Measurements from ENCODE around the gene ODAD4.

The ODAD4 gene

DNA sequence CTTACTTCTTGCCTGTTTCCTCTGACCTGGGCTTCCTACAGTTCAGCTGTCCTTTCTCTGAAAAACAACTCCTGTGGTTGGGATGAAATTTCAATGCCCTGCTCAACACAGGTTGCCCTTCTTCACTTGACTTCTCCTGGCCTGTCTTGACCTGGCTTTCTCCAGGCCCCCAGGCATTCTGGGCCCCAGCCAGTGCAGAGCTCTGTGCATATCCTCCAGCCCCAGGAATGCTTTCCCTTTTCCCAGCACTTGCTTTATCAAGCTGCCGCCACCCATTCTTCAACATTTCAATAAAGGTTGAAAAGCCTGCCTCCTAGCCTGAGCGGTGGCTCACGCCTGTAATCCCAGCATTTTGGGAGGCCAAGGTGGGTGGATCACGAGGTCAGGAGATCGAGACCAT, 10.8 kb downstream of the ODAD4 start:
- no peak for DNase-seq (ENCODE audit: low read depth in 3 of 3)

DNA sequence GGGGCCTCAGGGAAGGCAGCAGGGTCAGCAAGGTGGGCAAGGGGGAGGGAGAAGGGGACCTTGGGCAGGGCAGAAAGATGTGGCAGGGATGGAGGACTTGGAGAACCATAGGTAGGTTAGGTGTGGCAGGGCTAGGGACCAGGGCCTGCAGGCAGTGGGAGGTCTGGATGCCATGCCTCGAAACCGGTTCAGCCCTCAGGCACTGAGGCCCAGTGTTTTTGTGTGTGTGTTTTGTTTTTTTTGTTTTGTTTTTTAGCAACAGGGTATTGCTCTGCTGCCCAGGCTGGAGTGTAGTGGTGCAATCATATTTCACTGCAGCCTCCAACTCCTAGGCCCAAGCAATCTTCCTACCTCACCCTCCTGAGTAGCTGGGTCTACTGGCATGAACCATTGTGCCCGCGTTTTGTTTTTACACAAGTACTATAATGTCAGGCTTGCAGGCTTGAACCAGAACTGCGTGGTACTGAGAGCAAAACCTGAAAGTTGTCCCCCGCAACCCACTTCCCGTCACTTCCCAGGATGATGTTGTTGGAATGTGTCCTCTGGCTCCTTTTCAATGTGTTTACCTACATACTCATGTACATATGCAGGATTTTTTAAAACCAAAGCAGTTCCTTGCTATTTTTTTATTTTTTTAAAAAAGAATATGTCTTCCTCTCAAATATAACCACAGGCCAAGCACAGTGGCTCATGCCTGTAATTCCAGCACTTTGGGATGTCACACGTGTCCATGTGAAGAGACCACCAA, 12.4 kb downstream of the ODAD4 start:
- DNase-seq (ENCODE audit: low read depth in 3 of 3): no peak

DNA sequence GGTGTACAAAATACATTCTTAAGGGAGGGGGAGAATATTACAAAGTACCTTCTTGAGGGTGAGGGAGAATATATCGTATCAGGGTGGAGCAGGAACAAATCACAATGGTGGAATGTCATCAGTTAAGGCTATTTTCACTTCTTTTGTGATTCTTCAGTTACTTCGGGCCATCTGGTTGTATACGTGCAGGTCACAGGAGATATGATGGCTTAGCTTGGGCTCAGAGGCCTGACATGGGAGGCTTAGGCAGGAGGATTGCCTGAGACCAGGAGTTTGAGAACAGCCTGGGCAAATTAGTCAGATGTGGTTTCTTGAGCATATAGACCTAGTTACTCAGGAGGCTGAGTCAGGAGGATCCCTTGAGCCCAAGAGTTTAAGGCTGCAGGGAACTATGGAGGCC, 13.1 kb downstream of the ODAD4 start:
- DNase-seq (ENCODE audit: low read depth in 3 of 3): no peak

DNA sequence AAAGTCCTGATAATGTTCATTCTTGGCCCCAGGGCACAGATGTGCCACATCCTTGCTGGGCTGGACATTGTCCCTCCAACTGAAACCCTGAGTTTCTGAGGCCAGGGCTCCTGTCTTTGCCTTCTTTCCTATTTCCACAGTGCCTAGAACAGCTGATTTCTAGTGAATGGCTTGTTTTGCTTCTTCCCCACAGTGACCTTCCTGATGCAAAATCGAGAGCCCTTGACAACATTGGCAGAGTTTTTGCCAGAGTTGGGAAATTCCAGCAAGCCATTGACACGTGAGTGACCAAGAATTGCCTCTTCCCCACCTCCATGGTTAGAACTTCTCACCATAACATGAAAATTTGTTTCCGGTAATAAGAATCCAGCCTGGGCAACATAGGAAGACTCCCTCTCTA, 14.5 kb downstream of the ODAD4 start:
- no peak for DNase-seq (ENCODE audit: low read depth in 3 of 3)

DNA sequence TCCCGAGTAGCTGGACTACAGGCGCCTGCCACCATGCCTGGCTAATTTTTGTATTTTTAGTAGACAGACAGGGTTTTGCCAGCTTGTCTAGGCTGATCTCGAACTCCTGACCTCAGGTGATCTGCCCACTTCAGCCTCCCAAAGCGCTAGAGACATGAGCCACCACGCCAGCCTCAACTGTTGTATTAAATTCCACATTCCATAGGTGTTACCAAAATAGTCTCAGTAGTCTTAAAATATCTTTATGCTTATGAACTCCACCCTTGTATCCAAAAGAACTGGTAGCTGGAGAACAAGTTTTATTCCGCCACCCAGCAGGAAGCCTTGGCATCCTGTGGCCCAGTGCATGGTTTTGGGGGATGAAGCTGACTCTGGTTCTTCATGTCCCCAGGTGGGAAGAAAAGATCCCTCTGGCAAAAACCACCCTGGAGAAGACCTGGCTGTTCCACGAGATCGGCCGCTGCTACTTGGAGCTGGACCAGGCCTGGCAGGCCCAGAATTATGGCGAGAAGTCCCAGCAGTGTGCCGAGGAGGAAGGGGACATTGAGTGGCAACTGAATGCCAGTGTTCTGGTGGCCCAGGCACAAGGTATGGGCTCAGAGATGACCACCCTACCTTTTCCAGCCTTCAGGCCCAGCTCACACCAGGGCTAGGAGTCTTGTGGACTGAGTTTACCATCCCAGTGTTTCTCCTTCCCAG, 18.5 kb downstream of the ODAD4 start:
- DNase-seq (ENCODE audit: low read depth in 3 of 3): no peak

DNA sequence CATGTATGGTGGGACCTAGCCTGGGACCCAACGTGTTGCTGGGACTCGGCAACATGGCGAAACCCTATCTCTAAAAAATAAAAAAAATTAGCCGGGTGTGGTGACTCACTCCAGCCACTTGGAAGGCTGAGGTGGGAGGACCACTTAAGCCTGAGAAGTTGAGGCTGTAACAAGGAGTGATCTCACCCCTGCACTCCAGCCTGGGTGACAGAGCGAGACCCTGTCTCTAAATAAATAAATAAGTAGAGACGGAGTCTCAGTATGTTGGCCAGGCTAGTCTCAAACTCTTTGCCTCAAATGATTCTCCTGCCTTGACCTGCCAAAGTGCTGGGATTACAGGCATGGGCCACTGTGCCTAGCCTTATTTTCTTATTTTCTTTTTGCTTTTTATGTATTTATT, 26.1 kb downstream of the ODAD4 start:
- no peak for DNase-seq (ENCODE audit: low read depth in 3 of 3)

DNA sequence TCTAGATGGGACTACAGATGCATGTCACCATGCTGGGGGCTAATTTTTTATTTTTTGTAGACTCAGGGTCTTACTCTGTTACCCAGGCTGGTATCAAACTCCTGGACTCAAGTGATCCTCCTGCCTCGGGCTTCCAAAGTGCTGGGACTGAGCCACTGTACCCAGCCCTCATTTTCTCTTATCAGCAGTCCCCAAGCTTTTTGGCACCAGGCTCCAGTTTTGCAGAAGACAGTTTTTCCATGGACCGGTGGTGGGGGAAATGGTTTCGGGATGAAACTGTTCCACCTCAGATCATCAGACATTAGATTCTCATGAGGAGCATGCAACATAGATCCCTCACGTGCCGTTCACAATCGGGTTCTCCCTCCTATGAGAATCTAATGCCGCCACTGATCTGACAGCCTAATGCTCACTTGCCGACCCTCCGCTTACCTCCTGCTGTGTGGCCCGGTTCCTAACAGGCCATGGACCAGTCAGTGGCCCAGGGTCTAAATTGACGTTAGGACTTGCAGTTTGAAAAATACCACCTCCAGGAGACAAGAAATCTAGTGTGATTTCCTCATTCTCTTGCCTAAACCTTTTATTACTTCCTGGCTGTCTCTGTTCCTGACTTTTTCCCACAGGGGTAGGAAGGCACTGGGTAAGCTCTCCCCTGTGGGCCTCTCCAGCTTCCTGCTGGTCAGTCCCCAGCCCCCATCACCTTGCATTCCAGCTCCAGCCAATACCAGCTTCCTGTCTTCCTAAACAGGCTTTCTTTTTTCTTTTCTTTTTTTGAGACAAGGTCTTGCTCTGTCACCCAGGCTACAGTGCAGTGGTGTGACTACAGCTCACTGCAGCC, 26.8 kb downstream of the ODAD4 start:
- no peak for DNase-seq (ENCODE audit: low read depth in 3 of 3)

DNA sequence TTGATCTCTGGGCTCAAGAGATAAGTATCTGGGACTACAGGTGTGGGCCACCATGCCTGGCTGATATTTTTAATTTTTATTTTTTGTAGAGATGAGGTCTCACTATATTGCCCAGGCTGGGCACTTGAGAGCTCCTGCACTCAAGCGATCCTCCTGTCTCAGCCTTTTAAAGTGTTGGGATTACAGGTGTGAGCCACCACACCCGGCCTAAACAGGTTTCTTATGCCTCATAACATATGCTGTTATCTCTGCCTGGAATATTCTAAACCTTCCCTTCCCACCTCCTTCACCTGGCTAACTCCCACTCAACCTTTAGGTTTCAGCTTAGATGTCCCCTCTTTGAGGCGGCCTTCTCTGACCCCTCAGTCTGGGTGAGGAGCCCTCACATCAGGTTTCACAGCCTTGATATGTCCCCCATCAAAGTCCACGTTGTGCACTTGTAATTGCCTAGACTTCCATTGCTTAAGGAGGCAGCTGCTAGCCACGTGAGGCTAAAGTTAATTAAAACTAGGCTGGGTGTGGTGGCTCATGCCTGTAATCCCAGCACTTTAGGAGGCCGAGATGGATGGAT, 27.5 kb downstream of the ODAD4 start:
- no peak for DNase-seq (ENCODE audit: low read depth in 3 of 3)

DNA sequence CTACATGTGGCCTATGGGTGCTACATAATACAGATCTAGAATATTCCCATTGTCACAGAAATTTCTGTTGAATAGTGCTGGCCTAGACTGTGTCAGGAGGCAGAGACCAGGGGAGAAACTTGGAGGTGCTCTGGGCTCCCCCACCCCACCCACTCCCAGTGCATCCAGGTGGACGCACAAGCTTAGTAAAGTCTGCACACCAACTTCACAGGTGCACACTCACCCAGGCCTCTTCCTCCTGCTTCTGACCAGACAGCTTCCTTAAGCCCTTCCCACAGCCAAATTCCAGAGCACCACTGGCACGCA, 28.6 kb downstream of the ODAD4 start:
- DNase-seq (ENCODE audit: low read depth in 3 of 3): no peak

DNA sequence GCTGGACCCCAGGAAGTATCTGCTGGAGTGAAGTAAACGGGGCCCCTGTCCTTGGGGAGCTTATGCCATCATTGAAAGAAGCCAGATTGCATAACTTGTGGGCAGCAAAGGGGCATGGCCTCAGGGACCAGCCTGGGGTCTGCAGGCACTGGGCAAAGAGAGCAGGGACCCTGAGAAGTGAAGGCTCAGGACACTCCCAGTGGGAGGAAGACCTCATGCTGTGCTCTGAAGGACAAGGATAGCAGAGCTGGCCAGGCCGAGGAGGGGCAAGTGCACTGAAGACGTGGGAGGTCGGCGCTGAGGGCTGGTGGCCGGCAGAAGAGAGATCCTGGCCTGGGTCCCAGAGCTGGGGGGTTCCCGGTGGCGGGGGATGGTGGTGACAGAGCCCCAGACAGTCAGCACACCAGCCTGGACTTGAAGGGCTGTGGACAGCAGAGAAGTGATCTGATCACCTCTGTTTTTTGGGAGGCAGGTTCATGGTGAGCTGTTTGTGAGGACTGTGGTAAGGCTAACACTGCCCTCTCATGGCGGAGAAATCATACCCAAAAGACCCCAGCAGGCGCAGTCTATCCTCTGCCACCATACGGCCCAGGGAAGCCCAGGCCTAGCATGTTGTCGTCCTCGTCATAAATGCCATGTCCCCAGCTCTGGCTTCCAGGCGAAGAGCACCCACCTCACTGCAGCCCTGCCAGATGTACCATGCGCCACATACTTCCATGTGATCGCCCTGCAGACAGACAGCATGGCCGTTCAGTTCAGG, 29.1 kb downstream of the ODAD4 start:
- no peak for DNase-seq (ENCODE audit: low read depth in 3 of 3)

DNA sequence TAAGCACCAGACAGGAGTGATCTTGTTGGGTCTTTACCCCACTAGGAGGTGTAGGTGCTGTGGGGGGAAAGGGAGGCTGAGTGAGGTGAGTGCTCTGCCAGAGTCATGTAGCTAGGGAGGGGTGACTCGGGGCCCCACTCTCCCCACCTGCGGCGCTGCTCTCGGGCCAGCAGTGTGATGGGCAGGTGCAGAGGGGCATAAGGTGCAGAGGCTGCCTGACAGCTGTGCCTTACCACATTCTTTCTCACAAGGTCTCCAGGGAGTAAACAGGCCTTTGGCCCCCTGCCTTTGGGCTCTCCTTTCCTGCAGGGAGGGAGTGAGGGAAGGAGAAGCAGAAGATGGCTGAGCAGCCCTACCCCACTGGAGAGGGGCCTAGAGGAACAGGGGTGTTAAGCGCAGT, 31.7 kb downstream of the ODAD4 start:
- no peak for DNase-seq (ENCODE audit: low read depth in 3 of 3)

DNA sequence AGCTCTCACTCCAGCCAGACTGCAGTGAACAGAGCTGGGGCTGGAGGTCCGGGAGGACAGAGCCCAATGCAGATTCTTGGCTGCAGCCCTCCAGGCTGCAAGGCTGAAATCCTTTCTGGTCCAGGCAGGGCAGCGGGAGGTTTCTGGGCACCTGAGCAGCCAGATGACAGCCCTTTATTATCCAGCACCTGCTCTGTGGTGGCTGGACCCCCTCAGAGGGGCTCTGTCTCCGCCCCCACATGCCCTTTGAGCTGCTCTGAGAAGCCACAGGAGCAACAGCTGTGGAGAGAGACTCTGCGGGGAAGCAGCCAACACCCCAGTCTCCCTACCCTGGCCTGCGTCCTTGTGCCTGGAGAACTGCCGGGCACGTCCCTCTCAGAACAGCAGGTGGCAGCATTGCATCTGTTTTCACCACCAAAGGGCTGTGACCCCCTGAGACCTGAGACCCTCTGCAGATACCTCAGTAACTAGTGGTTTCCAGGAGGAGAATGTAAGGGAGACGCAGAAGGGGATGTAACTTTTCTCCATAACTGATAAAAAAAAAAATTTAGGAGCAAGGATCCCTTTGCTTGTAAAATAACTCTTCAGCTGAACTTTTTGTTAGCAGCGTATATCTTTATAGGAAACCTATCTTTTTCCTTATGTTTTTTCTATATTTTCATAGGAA, 32.5 kb downstream of the ODAD4 start:
- DNase-seq (ENCODE audit: low read depth in 3 of 3): peak; percentile 50 to 66 (median 52)

DNA sequence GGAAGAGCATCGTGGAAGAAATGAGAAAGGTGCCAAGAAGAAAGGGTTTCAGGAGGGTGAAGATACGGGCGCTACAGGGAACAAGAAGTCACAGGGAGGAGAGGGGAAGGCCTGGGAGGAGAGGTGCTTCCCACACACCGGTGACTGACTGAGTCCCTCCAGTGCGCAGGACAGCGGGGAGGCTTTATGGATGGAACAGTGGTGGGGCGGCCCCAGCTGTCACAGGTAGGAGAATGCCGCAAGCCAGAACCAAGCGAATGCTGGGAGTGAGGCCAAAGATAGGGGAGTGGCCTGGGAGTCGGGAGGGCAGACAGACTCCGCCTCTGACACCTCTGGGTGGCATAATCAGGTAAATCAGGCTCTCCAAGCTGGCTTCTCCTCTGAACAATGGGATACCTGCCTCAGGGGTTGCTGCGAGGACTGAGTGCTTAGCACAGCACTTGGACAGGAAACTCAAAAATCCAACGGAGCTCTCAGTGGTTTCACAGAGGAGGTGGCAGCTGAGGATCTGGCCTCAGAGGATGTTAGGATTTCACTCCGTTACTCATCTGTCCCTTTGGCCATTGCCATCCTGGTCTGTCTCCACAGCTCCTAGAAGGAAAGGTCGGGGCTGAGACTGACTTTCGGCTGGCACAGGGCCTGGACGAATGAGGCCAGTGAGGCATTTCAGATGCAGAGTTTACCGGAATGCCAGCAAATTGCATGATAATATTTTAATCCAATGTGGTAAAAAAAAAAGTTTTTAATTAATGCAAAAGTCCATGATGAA, 35.5 kb downstream of the ODAD4 start:
- DNase-seq (ENCODE audit: low read depth in 3 of 3): peak; percentile 48 to 68 (median 55)

DNA sequence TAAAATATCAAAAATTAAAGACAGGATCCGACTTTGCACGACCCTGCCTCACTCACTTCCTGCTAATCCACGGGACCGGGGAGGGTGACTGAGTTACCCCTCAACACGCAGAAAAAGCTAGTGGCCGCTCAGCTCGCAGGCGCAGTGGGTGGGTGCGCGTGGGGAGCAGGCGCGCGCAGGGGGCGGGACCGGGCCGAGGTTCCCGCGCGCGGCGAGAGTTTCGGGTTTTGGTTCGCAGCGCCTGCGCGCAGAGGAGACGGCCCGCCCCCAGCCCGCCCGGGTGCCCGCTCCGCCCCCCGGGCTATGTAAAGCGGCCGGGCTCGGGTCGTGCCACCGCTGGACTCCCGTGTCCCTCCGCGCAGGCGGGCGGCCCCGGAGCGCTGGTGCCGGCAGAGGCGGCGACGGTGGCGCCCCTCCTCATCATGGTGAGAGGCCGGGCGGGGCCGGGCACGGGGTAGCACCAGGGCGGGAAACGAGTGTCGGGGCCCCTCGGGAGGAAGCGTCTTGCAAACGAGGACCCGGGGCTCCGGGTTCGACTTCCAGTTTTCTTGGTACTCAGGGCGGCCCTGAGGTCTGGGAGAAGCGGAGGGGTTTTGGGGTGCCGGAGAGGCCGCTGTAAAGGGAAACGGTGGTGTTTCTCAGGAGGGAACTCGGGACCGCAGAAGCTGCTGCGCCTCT, 36.2 kb downstream of the ODAD4 start, which contains the start of gene CNP:
CNP (plus strand) TSS at position 333 of the 678 bp plus-strand sequence; CDS start at position 423, 90 bp downstream.
- peak; percentile 79 to 91 (median 83) for DNase-seq (ENCODE audit: low read depth in 3 of 3)

DNA sequence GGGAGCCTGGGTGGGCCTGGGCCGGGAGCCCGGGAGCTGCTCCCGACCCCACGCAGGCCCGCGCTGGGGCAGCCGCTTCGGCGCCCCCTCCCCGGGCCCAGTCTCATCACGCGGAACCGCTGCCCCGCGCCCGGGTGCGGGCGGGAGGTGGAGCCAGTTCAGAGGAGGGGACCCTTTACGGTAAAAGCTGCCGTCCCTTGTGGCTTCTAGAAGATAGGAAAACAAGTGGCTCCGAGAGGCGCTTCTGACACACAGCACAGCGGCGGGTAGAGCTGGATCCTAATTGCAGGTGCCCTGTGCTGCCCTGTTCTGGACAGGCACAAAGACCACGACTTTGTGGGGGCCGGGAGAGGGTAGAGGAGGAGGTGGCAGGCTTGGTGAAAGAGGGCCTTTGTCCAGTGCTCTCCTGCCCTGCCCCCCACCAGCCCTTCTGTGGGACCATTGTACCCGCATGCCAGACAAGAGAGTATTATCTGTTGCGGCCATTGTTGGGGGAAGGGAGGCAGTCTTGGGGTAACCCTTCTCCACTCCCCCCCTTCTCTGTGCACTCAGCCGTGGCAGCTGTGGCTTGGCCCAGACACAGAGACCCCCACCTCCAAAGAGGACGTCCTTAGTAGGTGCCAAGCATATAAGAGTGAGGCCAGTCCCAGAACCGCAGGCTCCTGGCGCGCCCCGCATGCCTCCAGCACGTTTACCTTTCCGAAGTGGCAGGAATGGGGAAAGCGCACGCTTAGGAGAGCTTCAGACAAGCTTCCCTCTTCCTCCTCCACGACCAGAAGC, 36.9 kb downstream of the ODAD4 start:
- DNase-seq (ENCODE audit: low read depth in 3 of 3): peak in 2 of 3 donors; percentile 16 to 27

DNA sequence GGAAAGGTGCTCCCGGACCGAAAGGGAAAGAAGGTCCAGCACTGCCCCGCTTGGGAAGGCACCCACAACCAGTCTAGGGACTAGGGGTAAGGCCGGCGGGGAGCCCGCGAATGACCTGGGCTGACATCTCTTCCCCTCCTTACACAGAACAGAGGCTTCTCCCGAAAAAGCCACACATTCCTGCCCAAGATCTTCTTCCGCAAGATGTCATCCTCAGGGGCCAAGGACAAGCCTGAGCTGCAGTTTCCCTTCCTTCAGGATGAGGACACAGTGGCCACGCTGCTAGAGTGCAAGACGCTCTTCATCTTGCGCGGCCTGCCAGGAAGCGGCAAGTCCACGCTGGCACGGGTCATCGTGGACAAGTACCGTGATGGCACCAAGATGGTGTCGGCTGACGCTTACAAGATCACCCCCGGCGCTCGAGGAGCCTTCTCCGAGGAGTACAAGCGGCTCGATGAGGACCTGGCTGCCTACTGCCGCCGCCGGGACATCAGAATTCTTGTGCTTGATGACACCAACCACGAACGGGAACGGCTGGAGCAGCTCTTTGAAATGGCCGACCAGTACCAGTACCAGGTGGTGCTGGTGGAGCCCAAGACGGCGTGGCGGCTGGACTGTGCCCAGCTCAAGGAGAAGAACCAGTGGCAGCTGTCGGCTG, 37.6 kb downstream of the ODAD4 start:
- no peak for DNase-seq (ENCODE audit: low read depth in 3 of 3)

DNA sequence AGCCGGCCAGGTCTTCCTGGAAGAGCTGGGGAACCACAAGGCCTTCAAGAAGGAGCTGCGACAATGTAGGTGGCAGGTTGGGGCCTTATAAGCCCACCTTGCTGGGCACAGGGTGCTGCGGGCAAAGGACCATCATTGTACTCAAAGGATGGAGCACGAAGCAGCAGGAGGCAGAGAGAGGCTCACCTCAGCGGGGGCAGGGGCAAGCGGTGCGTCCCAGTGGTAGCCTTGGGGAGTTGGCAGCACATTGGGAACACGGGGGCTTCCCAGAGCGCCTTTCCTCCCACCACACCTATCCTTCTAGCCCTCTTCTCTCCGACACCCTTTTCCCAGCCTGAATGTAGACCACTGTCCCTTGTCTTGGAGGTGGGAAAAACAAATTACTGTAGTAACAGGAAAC, 38.3 kb downstream of the ODAD4 start:
- DNase-seq (ENCODE audit: low read depth in 3 of 3): no peak

DNA sequence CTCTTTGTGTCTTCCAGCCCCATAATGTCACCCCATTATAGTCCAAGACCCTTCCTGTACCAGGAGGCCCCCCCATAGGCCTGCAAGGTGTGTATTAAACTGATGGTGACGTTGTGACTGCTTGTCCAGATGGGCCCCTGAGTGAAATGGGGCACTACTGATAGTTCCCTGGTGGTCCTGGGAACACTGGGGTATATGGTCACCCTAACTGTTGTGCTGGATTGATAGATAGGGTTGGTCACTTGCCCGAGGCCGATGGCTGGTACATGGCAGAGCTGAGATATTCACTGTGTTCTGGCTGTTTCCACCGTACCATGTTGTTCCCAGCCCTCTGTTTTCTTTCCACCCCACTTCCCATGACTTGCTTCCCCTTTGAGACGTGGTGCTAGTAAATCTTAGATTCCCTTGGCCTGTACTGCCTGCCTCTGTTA, 40.5 kb downstream of the ODAD4 start:
- no peak for DNase-seq (ENCODE audit: low read depth in 3 of 3)

Measured in stimulated activated CD4-positive, alpha-beta T cell treated with anti-CD3 and anti-CD28 coated beads, TNF-alpha, amount 100 ng/mL, for 48 hours (primary cell).